ENCODE data around the gene PRDM16.

DNA sequence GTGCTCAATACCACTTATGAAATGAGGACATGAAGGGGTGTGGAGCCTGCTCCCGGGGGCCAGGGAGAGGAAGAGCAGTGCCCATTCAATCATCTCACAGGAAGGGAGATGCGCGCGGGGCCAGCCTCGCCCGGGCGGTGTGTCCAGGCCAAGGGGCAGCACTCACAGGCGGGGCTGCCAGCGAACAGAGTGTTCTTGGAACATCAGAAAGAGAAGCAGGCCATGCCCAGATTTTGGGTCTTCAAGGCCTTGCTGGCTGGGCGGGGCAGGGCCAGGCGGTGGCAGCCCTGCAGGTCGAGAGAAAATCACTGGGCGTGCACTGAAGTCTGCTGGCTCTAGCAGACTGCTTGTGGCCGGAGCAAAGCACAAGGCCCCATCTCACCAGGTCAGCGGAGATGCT lies 168.6 kb downstream of the PRDM16 start:
- no peak for TF ChIP-seq POLR2A (IDR thresholded peaks at IDR 0.05)
- TF ChIP-seq, protein P1, sequence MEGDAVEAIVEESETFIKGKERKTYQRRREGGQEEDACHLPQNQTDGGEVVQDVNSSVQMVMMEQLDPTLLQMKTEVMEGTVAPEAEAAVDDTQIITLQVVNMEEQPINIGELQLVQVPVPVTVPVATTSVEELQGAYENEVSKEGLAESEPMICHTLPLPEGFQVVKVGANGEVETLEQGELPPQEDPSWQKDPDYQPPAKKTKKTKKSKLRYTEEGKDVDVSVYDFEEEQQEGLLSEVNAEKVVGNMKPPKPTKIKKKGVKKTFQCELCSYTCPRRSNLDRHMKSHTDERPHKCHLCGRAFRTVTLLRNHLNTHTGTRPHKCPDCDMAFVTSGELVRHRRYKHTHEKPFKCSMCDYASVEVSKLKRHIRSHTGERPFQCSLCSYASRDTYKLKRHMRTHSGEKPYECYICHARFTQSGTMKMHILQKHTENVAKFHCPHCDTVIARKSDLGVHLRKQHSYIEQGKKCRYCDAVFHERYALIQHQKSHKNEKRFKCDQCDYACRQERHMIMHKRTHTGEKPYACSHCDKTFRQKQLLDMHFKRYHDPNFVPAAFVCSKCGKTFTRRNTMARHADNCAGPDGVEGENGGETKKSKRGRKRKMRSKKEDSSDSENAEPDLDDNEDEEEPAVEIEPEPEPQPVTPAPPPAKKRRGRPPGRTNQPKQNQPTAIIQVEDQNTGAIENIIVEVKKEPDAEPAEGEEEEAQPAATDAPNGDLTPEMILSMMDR (IDR thresholded peaks at IDR 0.05): no peak
